Measurements from ENCODE around the gene SHISAL2B.
"Not testable (repeated sequence)": the region's sequence is repeated elsewhere in the genome, so short reads cannot be mapped to it uniquely, and the experiment has no call there.

The SHISAL2B gene

DNA sequence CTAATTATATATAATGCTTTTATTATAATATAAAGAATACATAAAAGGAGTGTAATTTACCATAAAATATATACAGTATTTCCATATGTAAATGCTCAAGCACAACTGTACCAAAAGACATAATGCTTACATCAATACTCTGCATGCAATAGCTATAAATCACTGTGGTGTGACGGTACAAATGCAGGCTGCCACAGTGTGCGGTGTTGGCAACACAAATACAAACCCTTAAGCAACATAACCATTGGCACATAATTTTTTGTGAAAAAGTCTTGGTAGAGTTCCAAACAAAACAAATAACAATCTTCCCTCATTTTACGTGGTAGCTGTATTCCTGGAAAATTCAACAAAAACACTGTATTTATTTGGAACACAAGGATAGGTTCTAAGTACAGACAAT lies 1.9 kb upstream of the SHISAL2B start:
- H3K9me3 ChIP-seq (ENCODE audit: low read depth, low read length): no peaks in the 10 kb centered on the region
- TF ChIP-seq POLR2AphosphoS5 (IDR thresholded peaks at IDR 0.05; ENCODE audit: borderline replicate concordance, low read depth, low read length) (no peak), EZH2 (IDR thresholded peaks at IDR 0.05) (no peak), FOXP2 (optimal IDR thresholded peaks at IDR 0.05; ENCODE audit: control extremely low read depth, extremely low read length, insufficient read depth) (no peak)
- DNase-seq (ENCODE audit: low read depth, low spot score): no peak
- H3K4me3 ChIP-seq: no peak overlapping the region
- H3K36me3 ChIP-seq (ENCODE audit: insufficient read depth, low read length): no peaks in the 10 kb centered on the region
- H3K9ac ChIP-seq (ENCODE audit: insufficient read length): no peak overlapping the region
- H3K27ac ChIP-seq: no peak overlapping the region

DNA sequence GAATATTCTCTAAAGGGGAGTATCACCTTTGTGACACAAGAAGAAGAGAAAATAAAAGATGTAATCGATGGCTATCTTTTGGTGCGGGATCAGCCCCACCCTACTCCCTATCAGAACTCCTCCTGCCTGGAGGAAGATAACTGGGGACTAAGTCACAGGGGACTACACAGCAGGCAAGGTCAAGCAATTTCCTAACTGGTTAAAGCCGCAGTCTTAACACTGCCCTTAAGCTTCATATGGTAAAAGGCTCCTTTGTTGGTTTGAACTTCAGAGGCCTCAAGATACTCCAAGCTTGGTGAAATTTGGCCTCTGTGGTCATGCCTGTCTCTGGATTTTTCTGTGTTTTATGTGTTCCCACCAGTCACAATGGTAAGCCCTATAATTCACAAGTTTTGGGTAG lies 1.3 kb upstream of the SHISAL2B start:
- TF ChIP-seq FOXP2 (optimal IDR thresholded peaks at IDR 0.05; ENCODE audit: control extremely low read depth, extremely low read length, insufficient read depth) (no peak), EZH2 (IDR thresholded peaks at IDR 0.05) (no peak), POLR2AphosphoS5 (IDR thresholded peaks at IDR 0.05; ENCODE audit: borderline replicate concordance, low read depth, low read length) (no peak)
- Histone ChIP-seq H3K9ac (ENCODE audit: insufficient read length) (no peak overlapping the region), H3K9me3 (ENCODE audit: low read depth, low read length) (no peaks in the 10 kb centered on the region), H3K36me3 (ENCODE audit: insufficient read depth, low read length) (no peaks in the 10 kb centered on the region), H3K27ac (no peak overlapping the region), H3K4me3 (no peak overlapping the region)
- no peak for DNase-seq (ENCODE audit: low read depth, low spot score)

DNA sequence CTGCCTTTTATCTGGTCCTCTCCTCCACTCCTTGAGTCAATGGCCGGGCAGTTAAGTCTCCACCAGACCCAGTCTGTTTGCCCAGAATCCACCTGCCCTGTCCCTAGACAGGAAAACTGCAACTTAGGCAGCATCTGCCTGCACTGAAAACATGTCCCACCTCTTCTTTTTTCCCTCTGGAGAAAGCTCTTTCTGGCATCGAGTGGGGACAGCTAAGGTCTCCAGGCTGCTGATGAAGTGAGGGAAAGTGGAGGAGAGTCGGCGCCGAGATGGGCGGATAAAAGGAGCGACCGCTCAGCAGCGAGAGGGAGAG lies 243 bp upstream of the SHISAL2B start:
- H3K4me3 ChIP-seq: peak overlapping the region; percentile 72
- H3K9me3 ChIP-seq (ENCODE audit: low read depth, low read length): no peaks in the 10 kb centered on the region
- H3K36me3 ChIP-seq (ENCODE audit: insufficient read depth, low read length): no peaks in the 10 kb centered on the region
- no peak overlapping the region for H3K9ac ChIP-seq (ENCODE audit: insufficient read length)
- no peak overlapping the region for H3K27ac ChIP-seq
- TF ChIP-seq FOXP2 (optimal IDR thresholded peaks at IDR 0.05; ENCODE audit: control extremely low read depth, extremely low read length, insufficient read depth): no peak
- DNase-seq (ENCODE audit: low read depth, low spot score): no peak

DNA sequence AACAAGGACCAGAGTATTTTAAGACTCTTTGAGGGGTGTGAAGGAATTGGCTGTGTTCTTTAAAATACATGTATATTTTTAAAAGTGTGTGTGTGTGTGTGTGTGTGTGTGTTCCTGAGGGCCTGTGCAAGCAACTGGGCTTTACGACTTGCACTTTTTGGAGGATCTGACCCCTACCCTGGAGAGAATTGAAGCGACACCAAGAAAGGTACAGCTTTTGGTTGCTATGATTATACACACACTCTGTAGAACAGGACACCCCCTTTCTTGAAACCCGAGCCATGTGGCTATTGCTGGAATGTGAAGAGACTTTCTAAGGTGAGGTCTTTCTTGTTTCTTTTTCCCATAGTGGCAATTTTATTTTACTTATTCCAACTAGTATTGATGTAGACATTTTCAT lies 988 bp downstream of the SHISAL2B start:
- DNase-seq (ENCODE audit: low read depth, low spot score): no peak
- Histone ChIP-seq H3K27ac (no peak overlapping the region), H3K9me3 (ENCODE audit: low read depth, low read length) (no peaks in the 10 kb centered on the region), H3K9ac (ENCODE audit: insufficient read length) (no peak overlapping the region), H3K36me3 (ENCODE audit: insufficient read depth, low read length) (no peaks in the 10 kb centered on the region), H3K4me3 (peak overlapping the region; percentile 72)
- no peak for TF ChIP-seq POLR2AphosphoS5 (IDR thresholded peaks at IDR 0.05; ENCODE audit: borderline replicate concordance, low read depth, low read length)
- TF ChIP-seq EZH2 (IDR thresholded peaks at IDR 0.05): no peak
- no peak for TF ChIP-seq FOXP2 (optimal IDR thresholded peaks at IDR 0.05; ENCODE audit: control extremely low read depth, extremely low read length, insufficient read depth)

DNA sequence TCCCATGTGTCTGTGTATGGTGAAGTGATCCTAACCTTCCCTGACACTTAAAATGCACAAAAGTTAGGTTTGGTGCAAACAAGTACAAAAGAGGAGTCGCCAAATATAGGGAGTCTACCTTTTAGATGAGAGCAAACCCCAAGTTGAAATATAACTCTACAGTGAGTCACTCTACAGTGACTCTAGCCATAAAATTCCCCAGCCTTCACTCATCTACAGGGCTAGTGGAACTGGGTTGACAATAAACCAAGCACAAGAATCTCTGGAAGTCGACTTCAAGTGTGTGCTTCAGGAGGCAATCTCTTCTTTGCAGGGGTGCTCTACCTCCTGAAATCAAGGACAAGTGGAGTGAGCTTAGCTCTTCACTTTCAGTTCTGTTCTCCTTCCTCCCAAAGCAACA lies 3.3 kb downstream of the SHISAL2B start:
- H3K27ac ChIP-seq: no peak overlapping the region
- no peaks in the 10 kb centered on the region for H3K9me3 ChIP-seq (ENCODE audit: low read depth, low read length)
- H3K4me3 ChIP-seq: no peak overlapping the region
- DNase-seq (ENCODE audit: low read depth, low spot score): no peak
- no peak overlapping the region for H3K9ac ChIP-seq (ENCODE audit: insufficient read length)
- H3K36me3 ChIP-seq (ENCODE audit: insufficient read depth, low read length): no peaks in the 10 kb centered on the region
- TF ChIP-seq EZH2 (IDR thresholded peaks at IDR 0.05) (no peak), FOXP2 (optimal IDR thresholded peaks at IDR 0.05; ENCODE audit: control extremely low read depth, extremely low read length, insufficient read depth) (no peak), POLR2AphosphoS5 (IDR thresholded peaks at IDR 0.05; ENCODE audit: borderline replicate concordance, low read depth, low read length) (no peak)

DNA sequence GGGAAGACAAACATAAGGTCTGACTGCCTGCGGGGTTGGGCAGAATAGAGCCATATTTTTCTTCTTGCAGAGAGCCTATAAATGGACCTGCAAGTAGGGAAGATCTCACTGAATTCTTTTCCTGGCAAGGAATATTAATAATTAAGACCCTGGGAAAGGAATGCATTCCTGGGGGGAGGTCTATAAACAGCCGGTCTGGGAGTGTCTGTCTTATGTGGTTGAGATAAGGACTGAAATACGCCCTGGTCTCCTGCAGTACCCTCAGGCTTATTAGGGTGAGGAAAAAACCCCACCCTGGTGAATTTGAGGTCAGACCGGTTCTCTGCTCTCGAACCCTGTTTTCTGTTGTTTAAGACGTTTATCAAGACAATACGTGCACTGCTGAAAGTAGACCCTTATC lies 6.1 kb downstream of the SHISAL2B start:
- H3K36me3 ChIP-seq (ENCODE audit: insufficient read depth, low read length); H3K9me3 ChIP-seq (ENCODE audit: low read depth, low read length); H3K9ac ChIP-seq (ENCODE audit: insufficient read length); DNase-seq (ENCODE audit: low read depth, low spot score); H3K27ac ChIP-seq; H3K4me3 ChIP-seq: not testable (repeated sequence)

DNA sequence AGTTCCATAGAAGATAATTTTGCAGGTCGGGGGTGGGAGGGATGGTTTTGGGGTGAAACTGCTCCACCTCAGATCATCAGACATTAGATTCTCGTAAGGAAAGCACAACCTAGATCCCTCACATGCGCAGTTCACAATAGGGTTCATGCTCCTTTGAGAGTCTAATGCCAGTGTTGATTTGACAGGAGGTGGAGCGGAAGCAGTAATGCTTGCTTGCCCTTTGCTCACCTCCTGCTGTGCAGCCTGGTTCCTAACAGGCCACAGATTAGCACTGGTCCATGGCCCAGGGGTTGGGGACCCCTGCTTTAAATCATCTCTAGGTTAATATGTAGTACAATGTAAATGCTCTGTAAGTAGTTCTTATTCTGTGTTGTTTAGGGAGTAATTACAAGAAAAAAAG lies 10.5 kb downstream of the SHISAL2B start:
- Histone ChIP-seq H3K27ac (no peak overlapping the region), H3K36me3 (ENCODE audit: insufficient read depth, low read length) (no peaks in the 10 kb centered on the region), H3K9me3 (ENCODE audit: low read depth, low read length) (no peaks in the 10 kb centered on the region), H3K9ac (ENCODE audit: insufficient read length) (no peak overlapping the region), H3K4me3 (no peak overlapping the region)
- TF ChIP-seq POLR2AphosphoS5 (IDR thresholded peaks at IDR 0.05; ENCODE audit: borderline replicate concordance, low read depth, low read length): no peak
- no peak for TF ChIP-seq EZH2 (IDR thresholded peaks at IDR 0.05)
- TF ChIP-seq FOXP2 (optimal IDR thresholded peaks at IDR 0.05; ENCODE audit: control extremely low read depth, extremely low read length, insufficient read depth): no peak
- DNase-seq (ENCODE audit: low read depth, low spot score): no peak

DNA sequence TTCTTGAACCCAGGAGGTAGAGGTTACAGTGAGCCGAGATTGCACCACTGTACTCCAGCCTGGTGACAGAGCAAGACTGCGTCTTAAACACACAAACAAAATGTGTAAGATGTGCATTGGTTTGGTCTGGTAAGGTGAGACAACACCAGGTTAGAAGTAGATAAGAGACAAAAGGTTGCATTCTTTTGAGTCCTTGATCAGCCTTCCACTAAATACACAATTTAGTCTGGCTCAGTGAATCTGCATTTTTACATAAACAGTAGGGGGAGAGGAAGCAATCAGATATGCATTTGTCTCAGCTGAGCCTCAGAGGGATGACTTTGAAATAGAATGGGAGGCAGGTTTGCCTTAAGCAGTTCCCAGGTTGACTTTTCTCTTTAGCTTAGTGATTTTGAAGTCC lies 15.8 kb downstream of the SHISAL2B start:
- H3K9me3 ChIP-seq (ENCODE audit: low read depth, low read length); H3K27ac ChIP-seq; H3K9ac ChIP-seq (ENCODE audit: insufficient read length); H3K36me3 ChIP-seq (ENCODE audit: insufficient read depth, low read length); H3K4me3 ChIP-seq; DNase-seq (ENCODE audit: low read depth, low spot score): not testable (repeated sequence)

DNA sequence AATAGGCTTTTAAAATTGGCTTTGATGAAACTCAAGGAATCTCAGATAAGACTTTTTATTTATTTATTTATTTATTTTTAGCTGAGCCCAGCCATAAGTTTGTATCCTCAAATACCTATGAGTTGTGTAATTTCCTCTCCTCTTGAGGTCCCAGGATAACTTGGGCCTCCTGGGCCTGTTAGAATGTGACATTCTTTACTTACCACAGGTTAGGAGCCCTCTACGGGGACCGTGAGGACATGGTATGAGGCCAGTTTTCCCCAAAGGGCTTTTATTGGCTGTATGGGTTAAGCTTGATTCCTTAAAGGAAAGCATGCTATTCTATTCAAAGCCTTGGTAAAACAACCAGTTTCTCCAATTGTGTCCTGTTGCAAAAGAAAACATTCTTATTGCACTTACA lies 16.9 kb downstream of the SHISAL2B start:
- no peaks in the 10 kb centered on the region for H3K9me3 ChIP-seq (ENCODE audit: low read depth, low read length)
- no peak overlapping the region for H3K4me3 ChIP-seq
- no peaks in the 10 kb centered on the region for H3K36me3 ChIP-seq (ENCODE audit: insufficient read depth, low read length)
- no peak for DNase-seq (ENCODE audit: low read depth, low spot score)
- H3K9ac ChIP-seq (ENCODE audit: insufficient read length): no peak overlapping the region
- H3K27ac ChIP-seq: no peak overlapping the region
- TF ChIP-seq POLR2AphosphoS5 (IDR thresholded peaks at IDR 0.05; ENCODE audit: borderline replicate concordance, low read depth, low read length): no peak
- TF ChIP-seq EZH2 (IDR thresholded peaks at IDR 0.05): no peak
- TF ChIP-seq FOXP2 (optimal IDR thresholded peaks at IDR 0.05; ENCODE audit: control extremely low read depth, extremely low read length, insufficient read depth): no peak

DNA sequence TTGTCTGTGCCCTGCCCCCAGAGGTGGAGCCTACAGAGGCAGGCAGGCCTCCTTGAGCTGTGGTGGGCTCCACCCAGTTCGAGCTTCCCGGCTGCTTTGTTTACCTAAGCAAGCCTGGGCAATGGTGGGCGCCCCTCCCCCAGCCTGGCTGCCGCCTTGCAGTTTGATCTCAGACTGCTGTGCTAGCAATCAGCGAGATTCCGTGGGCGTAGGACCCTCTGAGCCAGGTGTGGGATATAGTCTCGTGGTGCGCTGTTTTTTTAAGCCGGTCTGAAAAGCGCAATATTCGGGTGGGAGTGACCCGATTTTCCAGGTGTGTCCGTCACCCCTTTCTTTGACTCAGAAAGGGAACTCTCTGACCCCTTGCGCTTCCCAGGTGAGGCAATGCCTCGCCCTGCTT lies 24.2 kb downstream of the SHISAL2B start:
- not testable (repeated sequence) for H3K4me3 ChIP-seq; H3K9me3 ChIP-seq (ENCODE audit: low read depth, low read length); H3K27ac ChIP-seq; H3K9ac ChIP-seq (ENCODE audit: insufficient read length); H3K36me3 ChIP-seq (ENCODE audit: insufficient read depth, low read length); DNase-seq (ENCODE audit: low read depth, low spot score)

Measured in SK-N-MC (cell line).